Peyer's patch (tissue), 4 donors: ENCODE results near the gene ADGB.

Experiments
- POLR2A ChIP-seq, 2 donors: fragments of 450-650 bp; IDR thresholded peaks; one replicate each; pipeline ENCODE4 v1.5.1; 2017; ENCODE audit warnings: antibody characterized with exemption in 2 of 2, mild to moderate bottlenecking in 2 of 2, moderate library complexity in 2 of 2
- TF ChIP-seq, protein P1 (sequence below), 6 experiments: fragments of 450-650 bp in 4 of 6; fragments of 200-600 bp in 2 of 6; sonication (generic) in 1 of 6; IDR thresholded peaks; one replicate each; pipeline ENCODE4 v1.5.1; 2017 to 2019; ENCODE audit warnings: antibody characterized with exemption in 6 of 6, mild to moderate bottlenecking in 3 of 6, moderate library complexity in 1 of 6

DNA sequence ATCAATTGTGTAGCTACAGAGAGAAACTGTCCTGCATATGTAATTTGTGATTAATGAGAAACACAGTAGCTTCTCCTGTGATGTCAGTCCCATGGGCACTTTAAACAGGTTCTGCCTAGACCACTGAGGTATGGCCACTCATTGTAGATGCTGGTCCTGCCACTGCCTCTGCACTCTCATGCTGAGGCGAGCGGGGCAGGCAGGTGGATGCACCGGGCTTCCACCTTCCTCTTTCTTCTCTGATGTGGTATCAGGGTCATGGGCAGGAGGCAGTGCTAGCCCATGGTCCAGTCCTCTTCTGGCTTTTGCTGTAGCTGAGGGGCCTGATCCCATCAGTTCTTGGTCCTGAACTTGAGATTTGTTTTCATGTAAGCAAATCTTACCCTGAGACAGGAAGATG, 58.7 kb downstream of the ADGB start:
- TF ChIP-seq POLR2A (IDR thresholded peaks at IDR 0.05), result no peak
- TF ChIP-seq, protein P1, sequence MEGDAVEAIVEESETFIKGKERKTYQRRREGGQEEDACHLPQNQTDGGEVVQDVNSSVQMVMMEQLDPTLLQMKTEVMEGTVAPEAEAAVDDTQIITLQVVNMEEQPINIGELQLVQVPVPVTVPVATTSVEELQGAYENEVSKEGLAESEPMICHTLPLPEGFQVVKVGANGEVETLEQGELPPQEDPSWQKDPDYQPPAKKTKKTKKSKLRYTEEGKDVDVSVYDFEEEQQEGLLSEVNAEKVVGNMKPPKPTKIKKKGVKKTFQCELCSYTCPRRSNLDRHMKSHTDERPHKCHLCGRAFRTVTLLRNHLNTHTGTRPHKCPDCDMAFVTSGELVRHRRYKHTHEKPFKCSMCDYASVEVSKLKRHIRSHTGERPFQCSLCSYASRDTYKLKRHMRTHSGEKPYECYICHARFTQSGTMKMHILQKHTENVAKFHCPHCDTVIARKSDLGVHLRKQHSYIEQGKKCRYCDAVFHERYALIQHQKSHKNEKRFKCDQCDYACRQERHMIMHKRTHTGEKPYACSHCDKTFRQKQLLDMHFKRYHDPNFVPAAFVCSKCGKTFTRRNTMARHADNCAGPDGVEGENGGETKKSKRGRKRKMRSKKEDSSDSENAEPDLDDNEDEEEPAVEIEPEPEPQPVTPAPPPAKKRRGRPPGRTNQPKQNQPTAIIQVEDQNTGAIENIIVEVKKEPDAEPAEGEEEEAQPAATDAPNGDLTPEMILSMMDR (IDR thresholded peaks at IDR 0.05), result no peak
